ENCODE results near the gene PCBP1. TPM values are rescaled to one million over a fixed set of nuclear protein-coding genes. Genes with fewer than 3 reads are reported as not detected.
A peak's percentile ranks its signal among the peaks of the same experiment; 100 is the strongest.

PCBP1 gene
- total and polyA plus RNA-seq, 4 donors = 249 to 288 (median 261) TPM

DNA sequence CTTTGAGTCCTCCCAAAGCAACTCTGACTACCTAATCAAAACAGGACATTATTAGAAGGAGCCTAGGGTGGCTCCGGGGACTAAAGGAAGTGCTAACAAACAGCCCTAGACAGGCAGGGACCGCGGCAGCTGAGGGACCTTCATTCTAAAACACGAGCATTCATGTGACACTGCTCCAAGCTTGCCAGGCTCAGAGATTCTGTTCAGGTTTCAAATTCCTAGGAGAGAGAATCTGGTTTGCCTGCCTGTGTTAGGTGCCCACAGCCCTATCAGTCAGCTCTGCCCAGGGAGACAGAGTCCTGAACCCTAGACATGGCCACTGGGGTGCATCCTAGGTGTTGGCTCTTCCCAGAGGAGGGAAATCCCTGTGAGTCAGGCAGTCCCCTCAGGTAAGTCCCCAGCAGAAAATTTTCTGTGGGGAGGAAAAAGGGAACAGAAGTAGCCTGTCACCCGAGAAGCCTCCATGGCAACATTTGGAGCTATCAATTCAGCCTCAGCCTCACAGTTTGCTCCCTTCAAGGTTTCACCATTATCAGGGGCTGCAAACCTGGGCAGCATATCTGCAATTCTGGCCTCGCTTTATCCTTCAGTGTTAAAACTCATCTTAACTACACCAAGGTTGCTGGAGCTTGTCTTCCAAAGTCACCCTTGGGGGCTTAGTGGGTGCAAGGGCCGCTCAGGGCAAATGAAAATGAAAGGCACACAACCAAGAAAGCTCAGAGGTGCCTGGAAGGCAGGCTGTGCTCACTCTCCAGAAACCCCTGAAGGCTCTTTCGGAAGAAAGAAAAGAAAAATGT is 28.6 kb downstream of the PCBP1 start:
- Histone ChIP-seq H3K4me3 (ENCODE audit: low read length in 2 of 2) (no peak overlapping the region), H3K36me3 (ENCODE audit: control insufficient read depth in 1 of 2, insufficient read depth in 2 of 2, low read length in 1 of 2) (no peaks in the 10 kb centered on the region), H3K4me1 (ENCODE audit: control insufficient read depth in 1 of 2, insufficient read depth in 2 of 2, low read length in 2 of 2) (no peaks in the 10 kb centered on the region), H3K27ac (ENCODE audit: low read depth in 1 of 2, low read length in 2 of 2) (no peak overlapping the region), H3K27me3 (ENCODE audit: control insufficient read depth in 1 of 2, insufficient read depth in 2 of 2, low read length in 1 of 2) (no peaks in the 10 kb centered on the region), H3K9me3 (ENCODE audit: control insufficient read depth, low read length) (no peaks in the 10 kb centered on the region)
- intact Hi-C loops (cut with DNase I) = no loop called here
- DNase-seq (peak in 1 of 2 donors; percentile 48), ATAC-seq (ENCODE audit: low FRiP score) (no peak)
- 77 to 81% methylated on average over 8 of the region's 8 CpGs for WGBS, 2 donors

DNA sequence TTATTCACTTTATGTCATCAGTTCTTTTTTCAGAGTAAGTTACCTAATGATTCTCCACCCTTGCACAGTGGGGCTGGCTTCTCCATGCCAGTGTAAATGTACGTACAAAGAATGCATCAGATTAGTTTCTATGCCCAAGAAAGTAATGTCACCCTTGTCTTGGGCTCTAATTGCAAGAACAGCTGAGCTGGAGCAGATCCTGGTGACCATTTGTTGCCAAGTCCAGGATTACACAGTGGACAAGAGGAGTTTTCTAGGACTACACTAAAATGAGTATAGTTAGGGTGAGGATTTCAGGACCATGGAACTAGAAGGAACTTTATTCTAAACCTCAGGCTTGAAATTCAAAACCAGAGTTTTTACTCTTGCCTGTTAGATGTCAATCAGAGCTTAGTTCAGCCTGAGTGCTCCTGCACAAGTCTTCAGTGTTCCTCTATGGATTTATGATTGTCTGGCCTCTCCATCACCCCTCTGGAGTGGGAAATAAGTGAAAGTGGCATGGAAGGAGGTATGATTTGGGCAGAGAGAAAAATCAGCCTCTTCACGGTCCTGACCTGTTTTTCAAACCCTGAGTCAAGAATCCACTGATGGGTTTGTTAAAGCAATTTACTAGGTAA is 29.8 kb downstream of the PCBP1 start:
- ATAC-seq (ENCODE audit: low FRiP score) (no peak), DNase-seq (peak in 1 of 2 donors; percentile 8)
- H3K36me3 ChIP-seq (ENCODE audit: control insufficient read depth in 1 of 2, insufficient read depth in 2 of 2, low read length in 1 of 2) = no peaks in the 10 kb centered on the region
- no peaks in the 10 kb centered on the region for H3K9me3 ChIP-seq (ENCODE audit: control insufficient read depth, low read length)
- H3K27ac ChIP-seq (ENCODE audit: low read depth in 1 of 2, low read length in 2 of 2) = peak overlapping the region in 1 of 2 donors; percentile 38
- 39 to 49% methylated on average over 2 of the region's 2 CpGs for WGBS, 2 donors
- no peaks in the 10 kb centered on the region for H3K4me1 ChIP-seq (ENCODE audit: control insufficient read depth in 1 of 2, insufficient read depth in 2 of 2, low read length in 2 of 2)
- intact Hi-C loops (cut with DNase I) = no loop called here
- no peak overlapping the region for H3K4me3 ChIP-seq (ENCODE audit: low read length in 2 of 2)
- no peaks in the 10 kb centered on the region for H3K27me3 ChIP-seq (ENCODE audit: control insufficient read depth in 1 of 2, insufficient read depth in 2 of 2, low read length in 1 of 2)

DNA sequence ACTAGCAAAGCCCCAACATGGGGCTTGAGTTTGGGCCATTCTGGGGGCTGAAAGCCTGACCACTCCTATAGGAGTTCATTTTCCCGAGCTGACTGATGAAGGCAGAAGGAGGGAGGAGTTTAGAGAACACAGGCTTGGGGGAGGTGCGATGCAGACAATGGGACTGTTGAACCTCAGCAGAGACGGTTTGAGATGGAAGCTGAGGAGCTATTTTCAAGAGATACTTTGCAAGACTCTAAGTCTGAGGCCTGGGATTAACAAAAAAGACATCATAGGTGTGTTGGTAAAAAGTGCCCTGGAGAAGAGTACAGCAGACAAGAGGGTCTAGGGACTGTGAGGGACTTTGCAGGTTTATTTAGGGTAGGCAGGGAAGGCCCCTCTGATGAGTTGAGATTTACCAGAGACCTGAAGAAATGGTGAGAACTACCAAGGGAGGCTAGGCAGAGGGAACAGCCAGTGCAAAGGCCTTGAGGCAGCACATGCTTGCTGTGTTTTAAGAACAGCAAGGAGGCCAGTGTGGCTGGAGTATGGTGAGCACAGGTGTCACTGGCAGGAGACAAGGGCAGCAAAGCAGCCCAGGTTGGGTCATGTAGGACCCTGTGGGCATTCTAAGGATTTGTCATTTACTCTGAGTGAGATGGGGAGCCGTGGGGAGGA is 31.6 kb downstream of the PCBP1 start:
- Histone ChIP-seq H3K27ac (ENCODE audit: low read depth in 1 of 2, low read length in 2 of 2) (no peak overlapping the region), H3K27me3 (ENCODE audit: control insufficient read depth in 1 of 2, insufficient read depth in 2 of 2, low read length in 1 of 2) (no peaks in the 10 kb centered on the region), H3K4me1 (ENCODE audit: control insufficient read depth in 1 of 2, insufficient read depth in 2 of 2, low read length in 2 of 2) (no peaks in the 10 kb centered on the region), H3K4me3 (ENCODE audit: low read length in 2 of 2) (no peak overlapping the region), H3K9me3 (ENCODE audit: control insufficient read depth, low read length) (no peaks in the 10 kb centered on the region), H3K36me3 (ENCODE audit: control insufficient read depth in 1 of 2, insufficient read depth in 2 of 2, low read length in 1 of 2) (no peaks in the 10 kb centered on the region)
- intact Hi-C loops (cut with DNase I) = no loop called here
- ATAC-seq (ENCODE audit: low FRiP score) (no peak), DNase-seq (peak in 1 of 2 donors; percentile 14)
- 74 to 76% methylated on average over 4 of the region's 4 CpGs for WGBS, 2 donors

DNA sequence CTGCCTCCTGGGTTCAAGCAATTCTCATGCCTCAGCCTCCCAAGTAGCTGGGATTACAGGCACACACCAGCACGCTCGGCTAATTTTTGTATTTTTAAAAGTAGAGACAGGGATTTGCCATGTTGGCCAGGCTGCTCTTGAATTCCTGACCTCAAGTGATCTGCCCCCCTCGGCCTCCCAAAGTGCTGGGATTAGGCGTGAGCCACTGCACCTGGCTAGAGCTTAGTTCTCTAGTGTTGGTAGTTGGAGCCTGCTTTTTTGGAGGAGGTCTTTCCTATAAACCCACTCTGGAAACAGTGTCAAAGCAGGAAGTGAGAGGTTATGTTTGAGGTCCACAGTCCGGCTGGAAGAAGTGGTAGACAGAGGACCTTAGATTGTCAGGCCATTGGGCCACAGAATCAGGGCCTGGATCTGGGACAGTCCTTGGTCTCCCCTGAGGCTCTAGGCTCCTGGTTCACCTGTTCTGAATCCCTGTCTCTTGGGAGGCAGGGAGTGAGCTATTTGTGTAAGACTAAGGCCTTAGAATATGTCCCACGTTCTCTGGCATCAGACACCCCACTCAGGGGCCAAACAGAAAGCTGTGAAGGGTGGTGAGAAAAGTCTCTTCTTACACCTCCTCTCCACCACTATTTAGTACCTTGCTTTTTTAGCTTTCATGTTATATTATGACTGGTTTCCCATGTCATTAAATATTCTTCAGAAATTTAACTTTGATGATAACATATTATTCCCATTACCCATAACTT is 34.5 kb downstream of the PCBP1 start:
- intact Hi-C loops (cut with DNase I) = no loop called here
- Histone ChIP-seq H3K4me3 (ENCODE audit: low read length in 2 of 2) (no peak overlapping the region), H3K36me3 (ENCODE audit: control insufficient read depth in 1 of 2, insufficient read depth in 2 of 2, low read length in 1 of 2) (no peaks in the 10 kb centered on the region), H3K27me3 (ENCODE audit: control insufficient read depth in 1 of 2, insufficient read depth in 2 of 2, low read length in 1 of 2) (no peaks in the 10 kb centered on the region), H3K4me1 (ENCODE audit: control insufficient read depth in 1 of 2, insufficient read depth in 2 of 2, low read length in 2 of 2) (no peaks in the 10 kb centered on the region), H3K9me3 (ENCODE audit: control insufficient read depth, low read length) (no peaks in the 10 kb centered on the region), H3K27ac (ENCODE audit: low read depth in 1 of 2, low read length in 2 of 2) (peak overlapping the region in 1 of 2 donors; percentile 70)
- 23 to 34% methylated on average over 6 of the region's 6 CpGs for WGBS, 2 donors
- DNase-seq (peak in 1 of 2 donors; percentile 23), ATAC-seq (ENCODE audit: low FRiP score) (no peak)

DNA sequence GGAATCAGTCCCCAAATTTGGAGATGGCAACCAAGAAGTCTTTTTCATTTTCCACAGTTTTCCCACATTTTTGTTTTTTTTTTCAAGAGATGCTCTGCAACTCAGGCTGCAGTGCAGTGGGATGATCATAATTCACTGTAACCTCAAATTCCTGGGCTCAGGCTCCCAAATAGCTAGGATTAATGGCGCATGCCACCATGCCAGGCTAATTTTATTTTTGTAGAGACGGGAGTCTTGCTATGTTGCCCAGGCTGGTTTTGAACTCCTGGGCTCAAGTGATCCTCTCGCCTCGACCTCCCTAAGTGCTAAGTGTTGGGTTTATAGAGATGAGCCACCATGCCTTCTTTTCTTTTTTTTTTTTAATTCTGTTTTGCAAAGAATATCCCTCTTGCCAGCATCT is 35.2 kb downstream of the PCBP1 start:
- no peaks in the 10 kb centered on the region for H3K27me3 ChIP-seq (ENCODE audit: control insufficient read depth in 1 of 2, insufficient read depth in 2 of 2, low read length in 1 of 2)
- ATAC-seq (ENCODE audit: low FRiP score) (no peak), DNase-seq (peak in 1 of 2 donors; percentile 2)
- no peaks in the 10 kb centered on the region for H3K9me3 ChIP-seq (ENCODE audit: control insufficient read depth, low read length)
- H3K36me3 ChIP-seq (ENCODE audit: control insufficient read depth in 1 of 2, insufficient read depth in 2 of 2, low read length in 1 of 2) = no peaks in the 10 kb centered on the region
- 85 to 86% methylated on average over 4 of the region's 4 CpGs for WGBS, 2 donors
- no peaks in the 10 kb centered on the region for H3K4me1 ChIP-seq (ENCODE audit: control insufficient read depth in 1 of 2, insufficient read depth in 2 of 2, low read length in 2 of 2)
- H3K27ac ChIP-seq (ENCODE audit: low read depth in 1 of 2, low read length in 2 of 2) = no peak overlapping the region
- H3K4me3 ChIP-seq (ENCODE audit: low read length in 2 of 2) = no peak overlapping the region
- intact Hi-C loops (cut with DNase I) = no loop called here

DNA sequence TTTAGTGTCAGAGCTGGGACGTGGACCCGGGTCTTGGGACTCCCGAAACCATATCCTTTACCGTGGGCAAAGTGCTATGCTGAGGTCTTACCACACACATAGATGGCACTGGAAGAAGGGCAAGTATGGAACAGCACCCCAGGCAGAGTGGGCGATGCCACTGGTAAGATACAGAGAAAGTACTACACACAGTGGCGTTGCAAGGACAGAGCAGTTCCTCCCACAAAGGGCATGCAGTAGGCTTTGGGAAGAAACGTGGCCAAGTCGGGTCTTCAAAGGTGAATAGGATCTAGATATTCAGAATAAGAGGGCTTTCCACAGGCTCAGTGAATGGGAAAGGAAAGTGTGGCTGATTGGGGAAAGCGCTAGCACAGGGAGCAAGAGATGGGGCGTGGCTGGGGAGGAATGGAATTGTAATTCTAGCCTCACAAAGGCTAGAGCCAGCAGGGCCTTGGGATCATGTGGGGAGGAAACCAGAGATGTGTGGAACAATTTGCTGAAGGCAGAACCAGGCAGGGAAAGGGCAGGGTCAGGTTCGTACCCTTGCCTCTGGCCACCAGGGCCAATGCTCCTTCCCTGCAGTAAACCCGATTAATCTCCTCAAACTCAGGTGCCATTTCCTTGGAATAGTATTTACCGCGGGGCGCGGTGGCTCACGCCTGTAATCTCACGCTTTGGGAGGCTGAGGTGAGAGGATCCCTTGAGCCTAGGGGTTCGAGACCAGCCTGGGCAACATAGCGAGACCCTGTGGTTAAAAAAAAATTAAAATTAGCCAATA is 36.0 kb downstream of the PCBP1 start:
- Histone ChIP-seq H3K27ac (ENCODE audit: low read depth in 1 of 2, low read length in 2 of 2) (peak overlapping the region; percentile 65 to 96), H3K36me3 (ENCODE audit: control insufficient read depth in 1 of 2, insufficient read depth in 2 of 2, low read length in 1 of 2) (no peaks in the 10 kb centered on the region), H3K9me3 (ENCODE audit: control insufficient read depth, low read length) (no peaks in the 10 kb centered on the region), H3K4me3 (ENCODE audit: low read length in 2 of 2) (no peak overlapping the region), H3K27me3 (ENCODE audit: control insufficient read depth in 1 of 2, insufficient read depth in 2 of 2, low read length in 1 of 2) (no peaks in the 10 kb centered on the region), H3K4me1 (ENCODE audit: control insufficient read depth in 1 of 2, insufficient read depth in 2 of 2, low read length in 2 of 2) (no peaks in the 10 kb centered on the region)
- DNase-seq = peak; percentile 73 to 77
- WGBS, 2 donors = 46 to 51% methylated on average over 20 of the region's 20 CpGs
- intact Hi-C loops (cut with DNase I) = loop anchor here in 1 of 2 donors (1.0 kb wide), 1 partner anchor 36 kb away; the partner anchor contains the start of gene PCBP1
- peak; percentile 70 for ATAC-seq (ENCODE audit: low FRiP score)

DNA sequence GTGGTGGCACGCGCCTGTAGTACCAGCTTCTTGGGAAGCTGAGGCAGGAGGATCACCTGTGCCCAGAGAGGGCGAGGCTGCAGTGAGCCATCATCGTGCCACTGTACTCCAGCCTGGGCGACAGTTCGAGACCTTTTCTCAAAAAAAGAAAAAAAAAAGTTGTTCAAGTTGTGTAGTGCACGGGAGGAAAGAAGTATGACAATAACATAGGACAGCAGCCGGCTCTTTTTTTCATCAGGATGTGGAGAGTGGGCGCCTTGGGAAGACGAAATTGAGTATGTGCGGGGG is 36.5 kb downstream of the PCBP1 start:
- intact Hi-C loops (cut with DNase I) = loop anchor here (1.0 to 2.0 kb wide), 3 partner anchors 19 to 36 kb away; partner anchors contain the start of gene PCBP1 (in 1 of the 2)
- no peak for DNase-seq
- no peak for ATAC-seq (ENCODE audit: low FRiP score)
- WGBS, 2 donors = 29 to 30% methylated on average over 11 of the region's 11 CpGs
- Histone ChIP-seq H3K36me3 (ENCODE audit: control insufficient read depth in 1 of 2, insufficient read depth in 2 of 2, low read length in 1 of 2) (no peaks in the 10 kb centered on the region), H3K9me3 (ENCODE audit: control insufficient read depth, low read length) (no peaks in the 10 kb centered on the region), H3K27ac (ENCODE audit: low read depth in 1 of 2, low read length in 2 of 2) (peak overlapping the region; percentile 96 to 100), H3K4me3 (ENCODE audit: low read length in 2 of 2) (peak overlapping the region in 1 of 2 donors; percentile 52), H3K27me3 (ENCODE audit: control insufficient read depth in 1 of 2, insufficient read depth in 2 of 2, low read length in 1 of 2) (no peaks in the 10 kb centered on the region), H3K4me1 (ENCODE audit: control insufficient read depth in 1 of 2, insufficient read depth in 2 of 2, low read length in 2 of 2) (no peaks in the 10 kb centered on the region)

DNA sequence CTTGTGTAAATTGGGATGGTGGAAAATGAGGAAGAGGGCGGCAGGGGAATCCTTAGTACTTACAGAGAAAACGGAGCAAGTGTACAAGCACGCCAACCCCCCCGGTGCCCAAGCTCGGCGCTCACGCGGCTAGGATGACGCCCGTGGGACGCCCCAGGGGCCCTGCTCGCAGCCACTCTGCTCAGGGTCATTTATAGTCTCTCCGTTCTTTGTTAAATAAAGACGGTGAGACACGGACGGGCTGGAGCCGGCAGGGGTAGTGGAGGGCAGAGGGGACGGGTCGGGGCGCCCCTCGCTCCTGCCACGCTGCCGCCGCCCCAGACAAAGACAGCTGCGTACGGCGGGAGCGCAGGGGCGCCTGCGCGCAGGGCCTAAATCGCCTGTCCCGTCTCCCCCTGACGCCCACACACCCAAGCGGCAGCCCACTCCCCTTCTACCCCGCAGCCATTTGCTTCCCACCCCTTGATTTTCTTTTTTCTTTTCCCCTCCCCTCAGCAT is 37.8 kb downstream of the PCBP1 start:
- intact Hi-C loops (cut with DNase I) = loop anchor here (1.0 to 2.0 kb wide), 2 partner anchors 17 to 36 kb away; no protein-coding TSS in a partner anchor
- peak; percentile 82 for ATAC-seq (ENCODE audit: low FRiP score)
- Histone ChIP-seq H3K27me3 (ENCODE audit: control insufficient read depth in 1 of 2, insufficient read depth in 2 of 2, low read length in 1 of 2) (no peaks in the 10 kb centered on the region), H3K27ac (ENCODE audit: low read depth in 1 of 2, low read length in 2 of 2) (peak overlapping the region; percentile 76 to 100), H3K36me3 (ENCODE audit: control insufficient read depth in 1 of 2, insufficient read depth in 2 of 2, low read length in 1 of 2) (no peaks in the 10 kb centered on the region), H3K9me3 (ENCODE audit: control insufficient read depth, low read length) (no peaks in the 10 kb centered on the region), H3K4me1 (ENCODE audit: control insufficient read depth in 1 of 2, insufficient read depth in 2 of 2, low read length in 2 of 2) (no peaks in the 10 kb centered on the region), H3K4me3 (ENCODE audit: low read length in 2 of 2) (peak overlapping the region; percentile 12 to 52)
- WGBS, 2 donors = 1% methylated on average over 22 to 36 of the region's 36 CpGs
- peak; percentile 84 to 89 for DNase-seq
